ENCODE measurements around the gene HOXA4. TPM values are rescaled to one million over a fixed set of nuclear protein-coding genes. Genes with fewer than 3 reads are reported as not detected.

The HOXA4 gene
- total RNA-seq, 1 experiment from 2014 or later: 1.5 TPM

DNA sequence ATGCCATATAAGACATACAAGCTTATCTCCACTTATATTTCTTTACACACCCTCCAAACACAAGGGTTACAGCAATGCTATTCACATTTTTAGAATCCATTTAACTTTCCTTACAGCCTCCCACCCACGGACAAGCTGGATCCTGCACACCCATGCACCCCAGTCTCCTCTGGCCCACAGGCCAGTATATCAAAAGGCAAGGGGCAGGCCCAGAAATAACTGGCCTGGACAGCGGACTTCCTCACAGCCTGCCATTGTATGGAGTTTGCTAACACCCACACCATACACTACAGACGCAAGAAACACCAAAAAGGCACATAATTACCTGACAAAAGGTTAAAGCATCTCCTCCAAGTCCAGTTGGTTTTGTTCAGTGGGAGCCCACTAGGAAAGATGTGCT lies 12.0 kb downstream of the HOXA4 start:
- Histone ChIP-seq H3K27me3 (no peaks in the 10 kb centered on the region), H3K9me3 (no peaks in the 10 kb centered on the region), H3K36me3 (no peaks in the 10 kb centered on the region), H3K4me3 (no peak overlapping the region)
- no peak for DNase-seq

DNA sequence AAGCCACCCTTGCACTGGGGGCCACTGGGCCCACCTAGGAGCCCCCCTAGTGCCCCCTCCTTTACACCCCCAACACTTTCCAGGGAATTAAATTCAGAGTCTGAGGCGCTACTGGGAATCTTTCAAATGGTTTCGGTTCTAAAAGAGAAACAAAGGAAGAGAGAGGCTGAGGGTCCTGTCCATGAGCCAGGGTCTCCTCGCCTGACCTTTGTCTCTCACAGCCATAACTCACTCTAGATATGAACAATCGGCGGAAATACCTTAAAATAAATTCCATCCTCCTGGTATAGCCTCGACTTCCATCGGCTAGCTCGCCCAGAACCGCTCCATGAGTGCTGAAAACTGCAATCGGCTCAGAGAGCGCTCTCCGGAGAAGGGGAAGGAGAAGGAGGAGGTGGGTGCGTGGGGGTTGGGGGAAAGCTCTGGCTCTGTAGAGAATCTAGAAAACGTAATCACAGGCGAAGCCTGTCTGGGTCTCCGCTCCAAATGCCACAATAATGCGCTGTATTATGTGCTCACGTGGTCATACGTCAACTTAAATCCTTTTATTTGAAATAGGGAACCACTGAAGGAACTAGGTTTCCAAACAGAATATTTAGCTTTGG lies 12.6 kb downstream of the HOXA4 start:
- no peak for DNase-seq
- Histone ChIP-seq H3K4me3 (no peak overlapping the region), H3K27me3 (no peaks in the 10 kb centered on the region), H3K36me3 (no peaks in the 10 kb centered on the region), H3K9me3 (no peaks in the 10 kb centered on the region)

DNA sequence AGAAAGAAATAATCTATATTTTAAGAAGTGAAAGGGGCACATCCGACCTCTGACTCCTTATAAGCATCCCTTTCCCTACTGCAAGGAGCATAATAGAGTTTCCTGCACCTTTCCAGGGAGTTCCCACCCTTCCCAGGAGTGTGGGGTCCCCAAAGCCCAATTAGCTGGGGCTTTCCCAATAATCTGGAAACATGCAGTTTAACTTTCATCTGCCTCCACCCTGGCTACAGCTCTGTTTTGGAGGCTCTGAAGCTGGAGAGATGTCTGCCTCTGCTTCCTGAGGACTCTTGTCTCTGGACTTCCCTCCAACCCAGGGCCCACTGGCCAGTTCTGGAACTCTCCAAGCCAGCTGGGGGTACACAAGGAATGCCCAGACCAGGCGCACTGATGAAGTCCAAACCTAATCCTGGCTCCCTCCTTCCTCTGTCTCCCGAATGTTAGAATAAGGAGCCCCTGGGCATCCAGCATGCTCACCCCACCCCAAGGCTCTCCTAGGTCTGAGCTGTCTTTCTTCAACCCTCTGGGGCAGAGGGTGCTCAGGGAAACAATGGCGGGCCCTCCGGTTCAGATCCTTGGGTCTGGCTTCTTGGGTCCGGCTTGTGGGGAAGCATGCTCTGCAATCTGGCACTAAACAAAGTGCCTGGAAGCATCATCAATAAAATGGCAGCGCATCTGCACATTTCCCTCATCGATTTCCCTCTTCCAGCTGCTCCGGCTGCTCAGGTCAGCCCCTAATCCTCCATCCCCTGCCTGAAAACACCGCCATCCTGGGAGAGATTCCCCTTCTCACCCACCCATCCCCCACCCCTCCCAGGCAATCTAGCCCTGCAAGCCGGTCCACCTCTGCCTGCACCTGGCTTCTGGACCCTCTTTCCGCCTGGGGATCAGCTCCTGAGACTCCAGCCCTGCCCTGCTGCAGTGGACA lies 13.3 kb downstream of the HOXA4 start:
- H3K27me3 ChIP-seq: no peaks in the 10 kb centered on the region
- H3K36me3 ChIP-seq: no peaks in the 10 kb centered on the region
- no peak overlapping the region for H3K4me3 ChIP-seq
- DNase-seq: no peak
- H3K9me3 ChIP-seq: no peaks in the 10 kb centered on the region

GRCh38 chr7:27116031-27116961 lies 14.3 kb downstream of the HOXA4 start:
- Histone ChIP-seq H3K9me3 (no peaks in the 10 kb centered on the region), H3K27me3 (no peaks in the 10 kb centered on the region), H3K36me3 (no peaks in the 10 kb centered on the region), H3K4me3 (no peak overlapping the region)
- DNase-seq: no peak

DNA sequence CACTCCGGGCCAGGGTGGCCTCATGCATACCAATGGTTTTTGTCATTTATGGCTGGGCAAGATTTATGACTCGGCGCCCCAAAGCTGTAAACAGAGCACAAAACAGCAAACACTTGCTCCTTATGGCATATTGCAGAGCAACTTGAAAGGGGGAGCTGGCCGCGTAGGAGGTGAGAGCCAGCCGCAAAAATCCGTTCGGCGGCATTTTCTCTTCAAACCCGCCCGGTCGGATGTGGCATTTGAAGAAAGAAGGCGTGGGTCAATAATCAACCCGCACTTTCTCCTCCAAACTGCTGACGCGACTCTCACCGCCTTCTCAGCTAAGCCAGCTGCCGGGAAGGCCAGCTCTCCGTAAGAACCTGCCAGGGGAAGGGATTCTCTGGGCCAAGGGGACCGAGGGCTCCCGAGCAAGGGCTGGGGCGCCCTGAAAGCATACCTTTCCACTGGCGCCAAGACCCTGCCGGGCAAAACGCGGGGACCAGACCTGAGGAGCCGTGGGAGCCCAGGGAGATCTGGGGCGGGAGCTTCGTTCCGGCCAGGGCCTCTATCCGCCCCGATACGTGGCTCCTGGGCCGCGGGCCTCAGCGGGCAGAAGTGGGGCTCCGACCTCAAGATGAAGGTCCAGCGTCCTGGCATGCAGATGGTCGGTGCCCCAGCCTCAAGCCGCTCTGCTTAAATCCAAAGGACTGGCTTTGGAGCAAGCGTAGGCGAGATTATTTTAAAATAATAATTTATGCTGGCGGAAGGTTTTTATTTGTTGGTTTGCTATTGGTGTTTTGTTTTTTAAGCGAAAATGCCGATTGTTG lies 15.1 kb downstream of the HOXA4 start:
- H3K36me3 ChIP-seq: no peaks in the 10 kb centered on the region
- no peak for DNase-seq
- H3K27me3 ChIP-seq: no peaks in the 10 kb centered on the region
- H3K9me3 ChIP-seq: no peaks in the 10 kb centered on the region
- H3K4me3 ChIP-seq: no peak overlapping the region

GRCh38 chr7:27114881-27115220 lies 15.7 kb downstream of the HOXA4 start:
- Histone ChIP-seq H3K27me3 (no peaks in the 10 kb centered on the region), H3K36me3 (no peaks in the 10 kb centered on the region), H3K9me3 (no peaks in the 10 kb centered on the region), H3K4me3 (no peak overlapping the region)
- DNase-seq: no peak

DNA sequence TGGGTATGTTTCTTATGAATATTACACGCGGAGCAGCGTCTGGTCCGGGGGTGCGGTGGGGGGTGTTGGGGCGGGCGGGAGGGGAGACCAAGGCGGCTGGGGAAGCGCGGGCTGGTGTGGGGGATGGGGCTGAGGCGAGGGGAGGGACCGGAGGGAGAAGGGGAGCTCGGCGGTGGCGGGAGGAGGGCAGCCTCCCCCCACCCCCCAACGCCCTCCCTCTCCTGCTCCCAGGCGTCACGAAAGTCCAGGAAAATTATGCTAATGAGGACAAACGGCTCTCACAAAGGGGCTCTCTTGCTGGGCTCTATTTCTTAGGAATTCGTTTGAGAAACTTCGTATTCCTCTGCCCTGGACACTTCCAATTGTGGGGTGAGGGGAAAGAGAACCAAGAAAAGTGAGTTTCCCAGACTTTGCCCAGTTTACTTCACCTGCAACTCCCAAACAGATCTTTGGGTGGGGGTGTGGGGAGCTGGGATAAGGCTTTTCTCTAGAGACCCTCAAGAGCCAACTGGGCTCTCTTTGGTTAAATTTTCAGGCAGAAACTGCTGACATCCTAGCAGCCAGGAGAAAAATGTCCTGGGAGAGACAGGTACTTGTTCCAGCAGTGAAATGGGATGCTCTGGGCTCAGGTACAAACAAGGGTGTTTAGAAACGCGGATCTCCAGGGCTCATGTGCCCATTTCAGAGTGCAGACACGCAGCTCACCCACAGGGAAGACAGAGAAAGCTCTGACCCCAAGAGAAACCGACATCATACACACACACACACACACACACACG lies 16.4 kb downstream of the HOXA4 start:
- H3K4me3 ChIP-seq: no peak overlapping the region
- H3K27me3 ChIP-seq: no peaks in the 10 kb centered on the region
- no peak for DNase-seq
- no peaks in the 10 kb centered on the region for H3K9me3 ChIP-seq
- no peaks in the 10 kb centered on the region for H3K36me3 ChIP-seq

- H3K4me3 ChIP-seq: no peak overlapping the region
- no peaks in the 10 kb centered on the region for H3K9me3 ChIP-seq
- H3K27me3 ChIP-seq: no peaks in the 10 kb centered on the region
- no peak for DNase-seq
- H3K36me3 ChIP-seq: no peaks in the 10 kb centered on the region
These were observed 17.3 kb downstream of the HOXA4 start for GRCh38 chr7:27112955-27113949.

DNA sequence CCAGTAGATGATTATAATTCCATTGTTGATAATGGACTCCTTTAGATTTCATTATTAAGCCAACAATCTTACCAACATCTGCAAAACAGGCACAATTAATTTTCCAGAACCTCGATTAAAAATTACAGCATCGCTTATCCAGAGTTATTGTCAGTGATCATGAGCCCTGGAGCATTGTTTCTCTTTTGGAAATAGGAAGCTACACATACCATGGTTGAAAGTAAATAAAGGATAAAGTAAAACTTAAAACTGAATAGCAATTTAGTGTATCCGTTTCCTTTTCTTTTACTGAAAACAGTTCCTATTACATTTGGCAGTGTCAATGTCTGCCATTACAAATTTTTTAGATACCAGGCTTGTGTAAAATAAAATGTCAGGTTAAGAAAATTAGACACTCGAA lies 18.2 kb downstream of the HOXA4 start:
- no peak for DNase-seq
- Histone ChIP-seq H3K4me3 (no peak overlapping the region), H3K9me3 (no peaks in the 10 kb centered on the region), H3K36me3 (no peaks in the 10 kb centered on the region), H3K27me3 (no peaks in the 10 kb centered on the region)

GRCh38 chr7:27111751-27112277 lies 18.7 kb downstream of the HOXA4 start:
- H3K9me3 ChIP-seq: no peaks in the 10 kb centered on the region
- no peak for DNase-seq

DNA sequence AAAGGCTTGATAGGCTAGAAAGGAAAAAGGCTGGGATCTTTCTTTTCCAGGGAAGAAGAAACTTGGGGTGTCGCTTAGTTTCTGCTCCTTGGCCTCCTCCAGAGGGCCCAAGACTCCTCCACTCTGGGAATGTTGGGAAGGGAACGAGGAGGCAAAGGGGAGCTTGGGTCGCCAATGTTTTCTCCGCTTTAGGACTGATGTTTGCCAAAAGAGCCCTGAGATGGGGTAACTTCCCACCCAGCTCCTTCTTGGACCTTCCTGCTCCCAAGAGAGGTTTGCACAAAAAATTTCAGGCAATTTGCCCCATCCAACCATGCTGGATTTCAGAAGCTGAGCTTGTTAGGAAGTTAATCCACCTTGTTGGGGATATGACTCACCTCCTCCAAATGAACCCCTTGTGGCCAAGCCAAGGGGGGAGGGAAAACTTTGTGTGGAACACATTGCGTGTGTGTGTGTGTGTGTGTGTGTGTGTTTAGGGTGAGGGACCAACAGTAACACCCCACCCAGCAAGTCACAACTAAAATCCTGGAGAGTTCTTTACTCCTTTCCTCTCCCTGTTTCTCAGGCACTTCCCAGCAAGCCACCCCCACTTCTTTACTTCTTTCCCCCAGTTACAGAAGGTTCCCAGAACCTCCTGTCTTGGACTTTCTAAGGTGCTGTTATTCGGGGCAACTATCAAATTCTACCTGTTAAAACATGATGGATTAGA lies 19.4 kb downstream of the HOXA4 start:
- no peaks in the 10 kb centered on the region for H3K27me3 ChIP-seq
- no peaks in the 10 kb centered on the region for H3K36me3 ChIP-seq
- no peak overlapping the region for H3K4me3 ChIP-seq
- peak; percentile 33 for DNase-seq
- H3K9me3 ChIP-seq: no peaks in the 10 kb centered on the region

More at GRCh38 chr7:27111751-27112277, 18.7 kb downstream of the HOXA4 start:
- H3K4me3 ChIP-seq: no peak overlapping the region
- H3K27me3 ChIP-seq: no peaks in the 10 kb centered on the region
- no peaks in the 10 kb centered on the region for H3K36me3 ChIP-seq

- H3K9me3 ChIP-seq: no peaks in the 10 kb centered on the region
- no peaks in the 10 kb centered on the region for H3K36me3 ChIP-seq
- no peak overlapping the region for H3K4me3 ChIP-seq
- H3K27me3 ChIP-seq: no peaks in the 10 kb centered on the region
- peak; percentile 43 for DNase-seq
These were observed 20.1 kb downstream of the HOXA4 start for GRCh38 chr7:27110186-27111031.

- no peak for DNase-seq
- Histone ChIP-seq H3K27me3 (no peaks in the 10 kb centered on the region), H3K36me3 (no peaks in the 10 kb centered on the region), H3K9me3 (no peaks in the 10 kb centered on the region), H3K4me3 (no peak overlapping the region)
These were observed 20.9 kb downstream of the HOXA4 start for GRCh38 chr7:27109466-27110185.
